Activated T-cell treated with anti-CD3 and anti-CD28 coated beads for 48 hours (primary cell): ENCODE measurements around the gene RNU6-1.

Experiments used
- DNase-seq: peaks from one replicate; pipeline ENCODE4 v3.0.0-alpha.2; 2020; ENCODE audit warnings: low read depth

RNU6-1 gene

GRCh38 chr15:67801142-67801541 is 38.7 kb downstream of the RNU6-1 start:
- DNase-seq: no peak

- DNase-seq: no peak
Measured at GRCh38 chr15:67799801-67800205, 40.0 kb downstream of the RNU6-1 start.

GRCh38 chr15:67796196-67797127 is 43.4 kb downstream of the RNU6-1 start:
- DNase-seq: no peak

- peak; percentile 53 for DNase-seq
Measured at GRCh38 chr15:67794832-67795574, 44.8 kb downstream of the RNU6-1 start.

GRCh38 chr15:67792250-67792942 is 47.4 kb downstream of the RNU6-1 start:
- DNase-seq: no peak

GRCh38 chr15:67790610-67791319 is 49.1 kb downstream of the RNU6-1 start:
- DNase-seq: no peak
